GM11168 (cell line): ENCODE data around the gene ATF7IP2.

ENCODE experiments used
- in situ Hi-C: fragments of 300-500 bp; cut with MboI; formaldehyde crosslinking; loops from one replicate; pipeline ENCODE4 v1.12.0; 2022; ENCODE audit warnings: low sequenced_read_pairs; ENCODE audit not compliant: unreplicated experiment

Gene ATF7IP2

DNA sequence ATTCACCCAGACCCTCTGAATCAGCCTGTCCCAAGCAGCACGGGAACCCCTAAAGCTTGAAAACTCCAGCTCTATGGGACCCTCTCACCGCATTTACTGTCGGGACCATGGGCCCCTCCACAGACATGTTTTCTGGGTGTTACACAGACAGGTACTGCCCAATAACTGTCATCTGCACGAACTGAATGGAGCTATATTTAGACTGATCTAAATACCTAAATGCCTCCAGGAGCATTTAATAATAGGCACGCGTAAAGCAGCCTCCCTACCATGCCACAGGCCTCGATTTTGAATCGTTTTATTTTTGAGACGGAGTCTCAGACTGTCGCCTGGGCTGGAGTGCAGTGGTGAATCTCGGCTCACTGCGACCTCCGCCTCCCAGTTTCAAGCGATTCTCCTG is 144.8 kb downstream of the ATF7IP2 start:
- in situ Hi-C loops, result no loop called here

DNA sequence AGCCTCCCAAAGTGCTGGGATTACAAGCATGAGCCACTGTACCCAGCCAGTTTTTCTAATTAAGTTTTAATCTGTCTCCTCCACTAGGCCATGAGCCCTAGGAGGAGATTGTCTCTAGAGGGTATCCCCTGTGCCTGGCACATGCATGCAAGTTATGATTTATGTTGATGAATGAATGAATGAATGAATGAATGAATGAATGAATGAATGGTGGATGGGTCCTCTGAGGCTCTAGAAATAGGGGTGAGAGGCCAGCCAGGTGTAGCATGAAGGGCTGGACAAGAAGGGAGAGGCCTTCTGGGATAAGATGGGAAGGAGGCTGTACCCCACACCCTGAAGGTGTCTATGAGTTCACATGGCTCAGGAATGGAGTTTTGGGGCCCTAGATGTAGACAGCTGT is 145.7 kb downstream of the ATF7IP2 start:
- in situ Hi-C loops, result no loop called here
